OCI-LY1 (cell line): ENCODE data around the gene CDK9.

Experiments
- H2AFZ ChIP-seq: fragments of 200-600 bp; sonication (generic), shearing (Covaris generic); 2 replicates; pipeline ENCODE4 v1.6.0; 2014; ENCODE audit warnings: antibody characterized with exemption, mild to moderate bottlenecking, low read length
- H3F3A ChIP-seq: fragments of 200-600 bp; sonication (generic), shearing (Covaris generic); 2 replicates; pipeline ENCODE4 v1.6.0; 2014; ENCODE audit warnings: mild to moderate bottlenecking, antibody characterized with exemption, low read length, moderate library complexity; ENCODE audit not compliant: insufficient read depth
- H3K27ac ChIP-seq: fragments of 200-600 bp; sonication (generic); 2 replicates; pipeline ENCODE4 v1.5.1; 2014; ENCODE audit warnings: low read length, mixed run types, mild to moderate bottlenecking, low read depth; ENCODE audit not compliant: poor library complexity, severe bottlenecking
- H3K27me3 ChIP-seq: fragments of 200-600 bp; sonication (generic); 2 replicates; pipeline ENCODE4 v1.6.0; 2014; ENCODE audit warnings: antibody characterized with exemption, mild to moderate bottlenecking, low read length, moderate library complexity; ENCODE audit not compliant: insufficient read depth
- H3K36me3 ChIP-seq: fragments of 200-600 bp; sonication (generic); 2 replicates; pipeline ENCODE4 v1.6.1; 2014; ENCODE audit warnings: mild to moderate bottlenecking, antibody characterized with exemption, low read length, moderate library complexity, mixed read lengths; ENCODE audit not compliant: insufficient read depth
- H3K4me1 ChIP-seq: fragments of 200-600 bp; sonication (generic); 2 replicates; pipeline ENCODE4 v1.5.1; 2014; ENCODE audit warnings: mild to moderate bottlenecking, low read length, moderate library complexity; ENCODE audit not compliant: insufficient read depth, severe bottlenecking
- H3K4me2 ChIP-seq: fragments of 200-600 bp; sonication (generic), shearing (Covaris generic); 2 replicates; pipeline ENCODE4 v1.6.1; 2014; ENCODE audit warnings: low read length
- H3K4me3 ChIP-seq: fragments of 200-600 bp; sonication (generic); 2 replicates; pipeline ENCODE4 v1.5.1; 2014; ENCODE audit warnings: low read length, low read depth, mild to moderate bottlenecking, mixed read lengths; ENCODE audit not compliant: poor library complexity, severe bottlenecking
- H3K79me2 ChIP-seq: fragments of 200-600 bp; shearing (Covaris generic); 2 replicates; pipeline ENCODE4 v1.6.1; 2016; ENCODE audit warnings: mixed run types, low read length, mixed read lengths; ENCODE audit not compliant: insufficient read depth
- H3K9ac ChIP-seq: fragments of 200-600 bp; sonication (generic), shearing (Covaris generic); 2 replicates; pipeline ENCODE4 v1.6.1; 2014; ENCODE audit warnings: mild to moderate bottlenecking, low read length, mixed read lengths
- H3K9me2 ChIP-seq: fragments of 200-600 bp; sonication (generic), shearing (Covaris generic); 2 replicates; pipeline ENCODE4 v1.6.1; 2014; ENCODE audit warnings: low read depth, mild to moderate bottlenecking, low read length, mixed read lengths
- H3K9me3 ChIP-seq: fragments of 200-600 bp; shearing (Covaris generic); 2 replicates; pipeline ENCODE4 v1.6.1; 2014; ENCODE audit warnings: low read length, mixed read lengths
- H4K20me1 ChIP-seq: fragments of 200-600 bp; sonication (generic), shearing (Covaris generic); 2 replicates; pipeline ENCODE4 v1.6.0; 2016; ENCODE audit warnings: mild to moderate bottlenecking, low read length; ENCODE audit not compliant: insufficient read depth
- EZH2 ChIP-seq: fragments of 200-600 bp; sonication (generic), shearing (Covaris generic); IDR thresholded peaks from 2 replicates; pipeline ENCODE4 v1.8.0; 2017; ENCODE audit warnings: borderline replicate concordance, mixed run types, mild to moderate bottlenecking, antibody characterized with exemption, low read length, moderate library complexity, mixed read lengths
- TF ChIP-seq, protein P1 (sequence below): fragments of 200-600 bp; sonication (generic), shearing (Covaris generic); IDR thresholded peaks from 2 replicates; pipeline ENCODE4 v1.5.1; 2017; ENCODE audit warnings: mild to moderate bottlenecking, antibody characterized with exemption, low read length, moderate library complexity, mixed read lengths

Gene CDK9

DNA sequence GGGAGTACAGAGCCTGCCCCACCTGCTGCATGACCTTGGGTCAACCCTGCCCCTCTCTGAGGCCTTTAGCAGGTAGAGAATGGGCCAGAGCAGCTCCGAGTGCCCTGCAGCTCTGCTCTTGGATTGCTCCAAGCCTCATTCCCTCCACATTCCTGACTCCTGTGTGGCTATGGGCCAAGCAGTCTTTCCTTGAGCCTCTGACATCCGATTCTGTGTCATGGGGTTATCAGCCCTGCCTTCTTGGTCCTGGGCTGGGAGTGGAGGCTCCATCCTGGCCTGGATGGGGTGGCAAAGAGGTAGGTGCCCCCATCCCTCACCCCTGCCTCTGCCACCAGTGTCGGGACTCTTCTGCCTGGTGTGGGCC is 30.5 kb downstream of the CDK9 start:
- H3K27me3 ChIP-seq, result no peaks in the 10 kb centered on the region
- no peak overlapping the region for H3K27ac ChIP-seq
- peaks cover 31% of the 10 kb centered on the region for H3K36me3 ChIP-seq
- no peaks in the 10 kb centered on the region for H3F3A ChIP-seq
- H3K79me2 ChIP-seq, result no peaks in the 10 kb centered on the region
- no peak overlapping the region for H3K4me3 ChIP-seq
- no peak overlapping the region for H3K4me2 ChIP-seq
- H3K4me1 ChIP-seq, result no peaks in the 10 kb centered on the region
- no peaks in the 10 kb centered on the region for H4K20me1 ChIP-seq
- H3K9ac ChIP-seq, result no peak overlapping the region
- H2AFZ ChIP-seq, result no peak overlapping the region
- TF ChIP-seq, protein P1, sequence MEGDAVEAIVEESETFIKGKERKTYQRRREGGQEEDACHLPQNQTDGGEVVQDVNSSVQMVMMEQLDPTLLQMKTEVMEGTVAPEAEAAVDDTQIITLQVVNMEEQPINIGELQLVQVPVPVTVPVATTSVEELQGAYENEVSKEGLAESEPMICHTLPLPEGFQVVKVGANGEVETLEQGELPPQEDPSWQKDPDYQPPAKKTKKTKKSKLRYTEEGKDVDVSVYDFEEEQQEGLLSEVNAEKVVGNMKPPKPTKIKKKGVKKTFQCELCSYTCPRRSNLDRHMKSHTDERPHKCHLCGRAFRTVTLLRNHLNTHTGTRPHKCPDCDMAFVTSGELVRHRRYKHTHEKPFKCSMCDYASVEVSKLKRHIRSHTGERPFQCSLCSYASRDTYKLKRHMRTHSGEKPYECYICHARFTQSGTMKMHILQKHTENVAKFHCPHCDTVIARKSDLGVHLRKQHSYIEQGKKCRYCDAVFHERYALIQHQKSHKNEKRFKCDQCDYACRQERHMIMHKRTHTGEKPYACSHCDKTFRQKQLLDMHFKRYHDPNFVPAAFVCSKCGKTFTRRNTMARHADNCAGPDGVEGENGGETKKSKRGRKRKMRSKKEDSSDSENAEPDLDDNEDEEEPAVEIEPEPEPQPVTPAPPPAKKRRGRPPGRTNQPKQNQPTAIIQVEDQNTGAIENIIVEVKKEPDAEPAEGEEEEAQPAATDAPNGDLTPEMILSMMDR, result no peak
- TF ChIP-seq EZH2, result no peak
- H3K9me3 ChIP-seq, result no peaks in the 10 kb centered on the region
- H3K9me2 ChIP-seq, result no peaks in the 10 kb centered on the region

DNA sequence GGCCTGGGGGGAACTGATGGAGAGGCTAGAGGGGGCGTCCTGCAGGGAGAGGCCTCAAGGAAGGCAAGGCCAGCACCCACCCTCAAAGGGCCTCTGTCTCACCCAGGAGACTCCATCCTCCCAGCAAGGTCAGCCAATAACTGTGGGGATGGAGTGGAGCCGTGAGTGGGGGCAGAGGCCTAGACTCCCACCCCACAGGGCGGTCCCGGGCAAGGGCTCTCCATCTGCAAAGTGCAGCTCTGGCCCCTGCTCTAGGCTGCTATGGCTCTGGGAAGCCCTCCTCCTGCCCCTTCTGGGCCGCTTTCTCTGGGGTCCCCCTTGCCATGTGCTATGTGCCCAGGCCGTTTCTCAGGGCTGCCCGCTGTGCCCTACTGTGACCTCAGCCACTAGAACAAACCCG is 30.9 kb downstream of the CDK9 start:
- Histone ChIP-seq H3K9ac (no peak overlapping the region), H3K36me3 (peaks cover 29% of the 10 kb centered on the region), H4K20me1 (no peaks in the 10 kb centered on the region)

DNA sequence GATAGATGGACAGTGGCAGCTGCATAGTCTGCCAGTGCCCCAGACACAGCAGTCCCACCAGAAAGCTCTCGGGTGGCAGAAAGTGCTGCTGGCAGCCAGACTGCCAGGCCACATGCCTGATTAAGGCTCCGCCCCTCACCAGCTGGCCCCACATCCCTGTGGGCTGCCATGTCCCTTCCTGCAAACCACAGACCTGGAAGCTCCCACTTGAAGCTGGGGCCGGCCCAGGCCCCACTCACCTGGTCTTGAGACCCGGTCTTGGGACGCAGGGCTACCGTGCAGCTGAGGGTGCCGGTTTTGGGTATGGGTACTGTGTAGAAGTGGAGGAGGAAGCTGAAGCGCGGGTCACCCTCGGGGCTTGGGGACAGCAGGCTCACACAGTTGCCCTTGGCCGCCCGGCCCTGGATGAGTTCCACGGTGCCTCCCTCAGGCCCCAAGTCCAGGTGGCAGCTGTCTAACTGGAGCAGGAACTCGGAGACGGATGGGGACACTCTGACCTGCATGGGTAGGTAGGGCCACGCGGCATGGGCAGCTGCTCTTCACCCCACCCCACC is 32.1 kb downstream of the CDK9 start:
- no peak overlapping the region for H2AFZ ChIP-seq
- no peaks in the 10 kb centered on the region for H3K79me2 ChIP-seq
- H3F3A ChIP-seq, result no peaks in the 10 kb centered on the region
- H3K27ac ChIP-seq, result no peak overlapping the region
- H4K20me1 ChIP-seq, result no peaks in the 10 kb centered on the region
- H3K9me2 ChIP-seq, result no peaks in the 10 kb centered on the region
- H3K4me1 ChIP-seq, result no peaks in the 10 kb centered on the region
- H3K4me2 ChIP-seq, result no peak overlapping the region
- TF ChIP-seq EZH2, result no peak
- TF ChIP-seq, protein P1, result no peak
- peaks cover 17% of the 10 kb centered on the region for H3K36me3 ChIP-seq
- H3K9me3 ChIP-seq, result no peaks in the 10 kb centered on the region
- no peak overlapping the region for H3K9ac ChIP-seq
- no peaks in the 10 kb centered on the region for H3K27me3 ChIP-seq
- H3K4me3 ChIP-seq, result no peak overlapping the region

More for the DNA sequence above, 30.9 kb downstream of the CDK9 start:
- TF ChIP-seq EZH2, result no peak
- TF ChIP-seq, protein P1, result no peak
- H3K4me3 ChIP-seq, result no peak overlapping the region
- H3K27me3 ChIP-seq, result no peaks in the 10 kb centered on the region
- no peaks in the 10 kb centered on the region for H3K4me1 ChIP-seq
- no peaks in the 10 kb centered on the region for H3K79me2 ChIP-seq
- no peak overlapping the region for H2AFZ ChIP-seq
- no peak overlapping the region for H3K4me2 ChIP-seq
- no peak overlapping the region for H3K27ac ChIP-seq
- H3F3A ChIP-seq, result no peaks in the 10 kb centered on the region
- no peaks in the 10 kb centered on the region for H3K9me2 ChIP-seq
- no peaks in the 10 kb centered on the region for H3K9me3 ChIP-seq
